Occipital lobe (tissue), 2 donors: ENCODE measurements around the gene LOXL1. TPM values are rescaled to one million over a fixed set of nuclear protein-coding genes. Genes with fewer than 3 reads are reported as not detected.

Experiments
- DNase-seq: peaks from one replicate; lab custom pipeline; 2025; lab: John Stamatoyannopoulos, UW
- total RNA-seq: library from RNA; depleted of rRNA; stranded (reverse); fragments of >200 nt; gene quantifications from one replicate; pipeline ENCODE4 v1.2.3, GENCODE V29; 2014

Gene LOXL1
- total RNA-seq, 1 donor from 2014 or later: 3.4 TPM

GRCh38 chr15:73921254-73921925 is 4.9 kb upstream of the LOXL1 start:
- no peak for DNase-seq

GRCh38 chr15:73922186-73923151 is 3.8 kb upstream of the LOXL1 start:
- no peak for DNase-seq

- no peak for DNase-seq
These were observed 3.1 kb upstream of the LOXL1 start for GRCh38 chr15:73923156-73923487.

- no peak for DNase-seq
These were observed 2.6 kb upstream of the LOXL1 start for GRCh38 chr15:73923488-73924164.

DNA sequence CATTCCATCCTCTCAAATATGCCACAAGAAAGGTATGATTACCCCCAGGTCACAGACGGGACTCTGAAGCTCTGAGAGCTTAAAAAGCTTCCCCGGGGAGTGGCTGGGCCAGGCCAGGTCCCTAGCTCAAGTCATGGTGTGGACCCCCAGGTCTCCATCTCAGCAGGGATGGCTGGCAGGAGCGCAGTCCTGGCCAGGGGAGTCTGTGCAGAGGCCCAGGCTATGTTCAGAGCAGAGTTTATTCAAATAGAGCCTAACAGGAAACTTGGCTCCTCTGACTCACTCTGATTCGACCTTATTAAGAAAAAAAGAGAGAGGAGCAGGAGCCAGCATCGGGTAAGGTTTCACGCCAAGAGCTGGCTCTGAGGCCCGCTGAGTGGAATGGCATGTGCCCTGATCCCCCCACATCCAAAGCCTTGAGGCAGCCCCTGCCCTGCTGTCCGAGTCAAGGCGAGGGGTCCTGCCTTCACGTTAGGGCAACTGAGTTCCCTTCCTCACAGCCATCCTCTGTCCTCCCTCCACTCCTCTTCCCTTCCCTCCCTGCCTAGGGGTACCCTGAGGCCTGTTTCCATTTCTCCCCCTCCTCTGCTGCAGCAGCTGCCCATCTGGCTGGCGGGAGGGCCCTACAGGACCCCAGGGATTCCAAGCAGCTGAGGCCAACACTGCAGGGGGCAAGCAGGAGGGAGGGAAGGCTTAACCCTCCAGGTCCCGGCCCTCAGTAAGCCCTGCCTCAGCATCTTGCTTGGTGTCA is 1.9 kb upstream of the LOXL1 start:
- no peak for DNase-seq

DNA sequence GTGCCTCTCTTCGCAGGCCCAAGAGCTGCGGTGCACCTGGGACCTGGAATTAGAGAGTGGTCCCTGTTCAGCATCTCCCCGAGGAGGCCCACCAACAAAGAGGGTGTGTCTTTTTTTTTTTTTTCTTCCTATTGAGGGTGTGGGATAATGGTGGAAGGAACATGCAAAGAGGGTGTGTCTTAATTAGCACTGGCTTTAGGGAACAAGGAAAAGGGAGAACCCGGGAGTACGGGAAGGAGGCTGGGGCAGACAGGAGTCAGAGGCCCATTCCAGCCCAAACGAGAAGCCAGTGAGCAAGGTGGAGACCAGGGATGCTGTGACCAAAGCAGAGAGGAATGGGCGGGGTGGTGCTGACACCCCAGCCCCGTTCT is 429 bp upstream of the LOXL1 start:
- DNase-seq: no peak

DNA sequence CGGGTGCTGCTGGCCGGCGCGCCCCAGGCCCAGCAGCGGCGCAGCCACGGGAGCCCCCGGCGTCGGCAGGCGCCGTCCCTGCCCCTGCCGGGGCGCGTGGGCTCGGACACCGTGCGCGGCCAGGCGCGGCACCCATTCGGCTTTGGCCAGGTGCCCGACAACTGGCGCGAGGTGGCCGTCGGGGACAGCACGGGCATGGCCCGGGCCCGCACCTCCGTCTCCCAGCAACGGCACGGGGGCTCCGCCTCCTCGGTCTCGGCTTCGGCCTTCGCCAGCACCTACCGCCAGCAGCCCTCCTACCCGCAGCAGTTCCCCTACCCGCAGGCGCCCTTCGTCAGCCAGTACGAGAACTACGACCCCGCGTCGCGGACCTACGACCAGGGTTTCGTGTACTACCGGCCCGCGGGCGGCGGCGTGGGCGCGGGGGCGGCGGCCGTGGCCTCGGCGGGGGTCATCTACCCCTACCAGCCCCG is 777 bp downstream of the LOXL1 start:
- no peak for DNase-seq

DNA sequence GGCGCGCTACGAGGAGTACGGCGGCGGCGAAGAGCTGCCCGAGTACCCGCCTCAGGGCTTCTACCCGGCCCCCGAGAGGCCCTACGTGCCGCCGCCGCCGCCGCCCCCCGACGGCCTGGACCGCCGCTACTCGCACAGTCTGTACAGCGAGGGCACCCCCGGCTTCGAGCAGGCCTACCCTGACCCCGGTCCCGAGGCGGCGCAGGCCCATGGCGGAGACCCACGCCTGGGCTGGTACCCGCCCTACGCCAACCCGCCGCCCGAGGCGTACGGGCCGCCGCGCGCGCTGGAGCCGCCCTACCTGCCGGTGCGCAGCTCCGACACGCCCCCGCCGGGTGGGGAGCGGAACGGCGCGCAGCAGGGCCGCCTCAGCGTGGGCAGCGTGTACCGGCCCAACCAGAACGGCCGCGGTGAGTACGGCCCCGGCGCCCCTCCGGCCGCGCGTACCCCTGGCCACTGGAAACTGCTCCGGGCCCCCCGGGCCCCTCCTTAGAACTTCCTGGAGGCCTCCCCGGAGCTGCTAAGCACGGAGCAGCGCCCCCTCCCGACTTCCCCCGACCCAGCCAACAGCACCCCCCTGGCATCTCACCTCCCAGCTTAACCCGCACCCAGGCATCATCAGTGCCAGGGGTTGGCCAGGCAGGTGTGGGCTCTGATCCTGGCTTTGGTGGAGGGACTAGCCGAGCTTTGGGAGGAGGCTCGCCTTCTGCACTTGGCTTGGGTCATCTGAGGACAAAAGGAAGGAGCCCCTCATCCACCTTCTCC is 1.4 kb downstream of the LOXL1 start:
- no peak for DNase-seq

GRCh38 chr15:73928241-73928579 is 1.9 kb downstream of the LOXL1 start:
- DNase-seq: no peak

DNA sequence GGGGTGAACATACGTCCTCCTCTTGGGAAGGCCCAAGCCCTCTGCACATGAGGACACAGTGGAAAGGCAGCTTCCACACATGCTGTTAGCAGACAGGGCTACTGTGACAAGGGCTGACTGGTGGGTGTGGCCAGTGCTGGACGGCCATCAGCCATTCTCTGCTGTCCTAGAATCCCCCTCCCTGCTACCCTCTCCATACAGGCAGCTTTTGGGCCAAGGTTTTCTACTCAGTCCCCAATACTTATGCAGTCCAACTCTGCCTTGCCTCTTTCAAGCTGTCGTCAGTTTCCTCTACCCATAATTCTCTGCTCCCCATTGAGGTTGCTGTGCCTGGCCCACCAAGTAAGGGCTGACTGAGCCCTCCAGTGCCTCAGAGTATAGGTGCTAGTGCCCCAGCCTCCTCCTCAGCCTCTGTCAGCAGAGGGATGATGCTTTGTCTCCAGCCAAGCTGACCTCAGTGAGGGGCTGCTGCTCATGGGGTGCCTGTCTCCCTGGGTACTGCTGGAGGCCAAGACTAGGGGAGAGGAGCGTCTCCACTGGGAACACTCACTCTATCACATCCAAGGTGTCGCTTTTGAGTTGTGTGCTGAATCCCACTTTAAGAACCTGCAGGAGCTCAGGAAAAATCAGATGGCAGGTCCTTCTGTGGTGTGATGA is 2.8 kb downstream of the LOXL1 start:
- DNase-seq: no peak

- DNase-seq: no peak
These were observed 4.1 kb downstream of the LOXL1 start for GRCh38 chr15:73930371-73930770.

DNA sequence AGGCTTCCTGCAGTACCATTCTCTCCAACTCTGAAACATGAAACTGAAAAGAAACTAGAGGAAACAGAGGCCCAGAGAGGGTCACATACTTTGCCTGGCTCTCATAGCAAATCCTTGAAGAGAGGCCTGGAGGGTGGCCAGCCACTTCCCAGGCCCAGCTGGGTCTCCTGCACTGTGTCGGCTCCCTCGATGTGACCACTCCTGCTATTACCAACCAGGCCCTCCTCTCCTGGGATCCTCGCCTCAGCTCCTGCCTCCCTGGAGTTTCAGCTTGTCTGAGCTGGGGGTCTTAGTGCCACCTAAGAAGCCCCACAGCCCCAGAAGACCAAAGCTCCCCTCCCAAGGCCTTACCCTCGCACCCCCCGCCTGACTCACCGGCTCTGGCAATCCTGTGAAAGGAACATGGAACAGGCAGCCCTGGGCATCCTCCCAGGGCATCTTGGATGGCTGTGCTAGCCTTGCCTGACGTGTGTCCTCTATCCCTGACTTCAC is 4.6 kb downstream of the LOXL1 start:
- no peak for DNase-seq

DNA sequence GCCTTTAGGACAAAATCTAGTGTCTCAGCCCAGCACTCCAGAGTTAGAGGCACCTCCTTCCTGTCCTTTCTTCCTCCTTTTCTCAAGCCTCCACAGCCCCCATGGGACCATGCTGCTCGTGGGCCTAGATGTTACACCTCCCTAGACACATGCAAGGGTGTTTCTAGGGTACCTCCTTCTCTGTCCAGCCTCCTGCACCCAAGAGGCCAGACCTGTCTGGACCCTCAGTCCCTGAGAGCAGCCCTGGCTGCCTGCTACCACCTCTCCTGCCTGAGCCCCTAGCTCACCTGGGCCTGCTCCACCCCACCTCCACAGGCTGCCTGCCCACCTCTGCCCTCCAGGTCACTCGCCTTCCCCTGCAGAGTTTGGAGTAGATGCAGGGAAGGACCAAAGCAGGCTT is 5.2 kb downstream of the LOXL1 start:
- no peak for DNase-seq

- DNase-seq: no peak
These were observed 6.3 kb downstream of the LOXL1 start for GRCh38 chr15:73932381-73933191.

- DNase-seq: no peak
These were observed 8.0 kb downstream of the LOXL1 start for GRCh38 chr15:73934281-73934680.

DNA sequence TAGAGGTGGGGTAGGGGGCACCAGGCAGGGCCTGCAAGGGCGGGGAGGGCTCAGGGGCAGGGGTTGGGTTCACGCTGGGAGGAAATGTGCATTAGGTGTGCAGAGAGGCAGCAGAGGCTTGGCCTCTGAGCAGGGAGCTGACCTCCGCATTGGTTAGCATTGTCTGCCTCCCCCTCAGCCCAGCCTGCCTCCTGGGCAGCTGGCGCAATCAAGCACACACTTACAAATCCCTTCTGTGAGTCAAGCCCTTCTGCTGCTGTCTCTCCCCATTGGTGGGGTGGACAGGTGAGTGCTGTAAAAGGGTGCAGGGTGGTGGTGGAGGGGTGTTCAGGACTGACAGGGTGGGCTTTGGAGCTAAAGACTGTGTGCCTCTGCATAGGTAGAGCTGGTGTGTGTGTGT is 9.3 kb downstream of the LOXL1 start:
- DNase-seq: no peak

DNA sequence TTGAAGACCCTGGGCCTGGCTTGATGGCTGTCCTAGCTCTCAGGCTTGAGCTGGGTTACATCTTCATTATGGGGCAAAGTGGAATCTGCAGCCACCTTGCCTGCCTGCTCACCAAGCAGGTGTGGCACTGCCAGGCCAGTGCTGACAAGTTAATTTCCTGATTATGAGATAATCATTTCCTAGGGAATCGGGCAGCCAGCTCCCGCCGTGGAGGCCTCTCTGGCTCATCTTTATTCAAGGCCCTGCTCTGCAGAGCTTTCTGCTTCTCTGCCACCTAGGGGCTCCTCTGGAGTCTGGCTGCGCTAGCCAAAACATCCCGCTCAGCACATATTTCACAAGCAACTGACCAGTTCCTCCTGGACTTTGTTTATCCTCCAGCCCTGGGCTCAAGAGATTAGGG is 9.9 kb downstream of the LOXL1 start:
- DNase-seq: no peak

- no peak for DNase-seq
These were observed 10.5 kb downstream of the LOXL1 start for GRCh38 chr15:73936588-73937290.

DNA sequence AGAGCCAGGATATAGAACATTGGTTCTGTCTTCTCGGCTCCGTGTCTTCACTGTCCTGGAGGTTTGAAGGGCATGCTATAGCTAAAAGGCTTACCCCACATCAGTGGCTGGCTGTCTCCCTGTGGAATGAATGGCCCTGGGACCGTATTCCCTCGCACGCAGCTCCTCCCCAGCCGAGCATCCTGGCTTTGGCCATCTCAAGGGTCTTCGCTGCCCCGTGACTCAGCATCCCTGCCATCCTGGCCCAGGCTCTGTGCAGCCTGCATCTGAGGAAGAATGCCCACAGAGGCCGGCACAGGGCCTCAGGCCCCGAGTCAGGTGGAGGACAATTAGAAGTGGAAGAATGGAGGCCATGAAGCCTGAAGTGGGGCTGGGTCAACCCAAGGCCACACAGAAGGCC is 11.0 kb downstream of the LOXL1 start:
- DNase-seq: no peak
